ENCODE data around the gene DEAF1. TPM values are rescaled to one million over a fixed set of nuclear protein-coding genes. Genes with fewer than 3 reads are reported as not detected.
A peak's percentile ranks its signal among the peaks of the same experiment; 100 is the strongest.

Gene DEAF1
- total and polyA plus RNA-seq, 9 of the 15 experiments (the other 6 are each of a cell fraction or from before 2014, with no cell fraction given): 2.0 to 69.1 (median 26.8) TPM

DNA sequence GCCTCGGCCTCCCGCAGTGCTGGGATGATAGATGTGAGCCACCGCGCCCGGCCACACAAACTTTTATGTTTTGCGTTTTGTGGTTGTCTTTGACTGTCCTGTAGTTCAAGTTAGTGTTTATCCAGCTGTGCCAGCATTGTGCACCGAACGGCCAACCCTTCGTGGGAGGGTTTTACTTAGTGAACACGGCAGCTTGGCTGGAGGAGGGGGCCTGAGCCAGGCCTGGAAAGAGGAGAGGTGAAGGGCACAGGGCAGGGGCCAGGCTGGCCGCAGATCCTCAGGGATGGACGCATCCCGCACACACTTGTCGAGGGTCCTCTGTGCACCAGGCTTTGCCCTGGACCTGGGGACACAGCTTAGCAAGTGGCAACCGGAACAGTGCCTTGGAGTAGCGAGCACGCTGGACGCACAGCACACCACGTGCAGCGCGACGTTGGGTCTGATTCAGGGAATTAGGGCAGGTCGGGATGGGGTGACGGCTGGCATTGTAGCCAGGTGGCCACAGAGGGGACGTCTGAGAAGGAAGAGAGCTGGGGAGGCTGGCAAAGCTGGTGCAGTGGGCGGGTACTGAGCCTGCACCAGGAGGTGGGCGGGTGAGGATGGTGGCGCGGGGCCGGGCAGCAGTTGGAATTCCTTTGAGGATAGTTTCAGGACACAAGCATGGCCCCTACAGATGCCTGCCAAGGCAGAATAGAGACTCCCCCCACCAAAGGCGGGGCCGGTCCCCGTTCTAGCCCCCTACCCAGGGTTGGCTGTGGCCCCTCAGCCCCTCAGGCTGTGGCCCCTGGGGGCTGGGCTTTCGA, 24.4 kb upstream of the DEAF1 start:
- CTCF ChIA-PET (ENCODE audit: low intra/inter-chr PET ratio): no interaction called here
- no peaks in the 10 kb centered on the region for H3K9me1 ChIP-seq (ENCODE audit: control insufficient read depth, insufficient read depth, low read length)
- H3K27ac ChIP-seq (ENCODE audit: extremely low read depth, low read depth, low read length): no peak overlapping the region
- H3K27me3 ChIP-seq (ENCODE audit: control insufficient read depth in 2 of 2, insufficient read depth in 2 of 2, low read length in 2 of 2): no peaks in the 10 kb centered on the region; a peak in 1 of 5 replicates
- FAIRE-seq (no peak), DNase-seq (ENCODE audit: extremely low read depth in 1 of 4, low spot score in 3 of 4) (no peak), ATAC-seq (no peak)
- H3K4me1 ChIP-seq (replicated peaks in 1 of 2; ENCODE audit: control insufficient read depth in 2 of 2, insufficient read depth in 2 of 2, low read length in 2 of 2): peaks cover under 1 to 47% of the 10 kb centered on the region in 2 experiments
- intact Hi-C loops (cut with micrococcal nuclease) (no loop called here), in situ Hi-C loops (cut with MboI) (no loop called here)
- TF ChIP-seq, protein P1, sequence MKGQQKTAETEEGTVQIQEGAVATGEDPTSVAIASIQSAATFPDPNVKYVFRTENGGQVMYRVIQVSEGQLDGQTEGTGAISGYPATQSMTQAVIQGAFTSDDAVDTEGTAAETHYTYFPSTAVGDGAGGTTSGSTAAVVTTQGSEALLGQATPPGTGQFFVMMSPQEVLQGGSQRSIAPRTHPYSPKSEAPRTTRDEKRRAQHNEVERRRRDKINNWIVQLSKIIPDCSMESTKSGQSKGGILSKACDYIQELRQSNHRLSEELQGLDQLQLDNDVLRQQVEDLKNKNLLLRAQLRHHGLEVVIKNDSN (CRISPR knock-in tag; IDR thresholded peaks at IDR 0.05): peak; percentile 42; the same call in 1 of the 2 replicates
- no peak for TF ChIP-seq RUNX1 (IDR thresholded peaks at IDR 0.05; ENCODE audit: low read depth)
- no peak for TF ChIP-seq FOSL1 (tag; conservative IDR thresholded peaks at IDR 0.05)
- TF ChIP-seq L3MBTL2 (IDR thresholded peaks at IDR 0.05): no peak
- TF ChIP-seq, protein P2, sequence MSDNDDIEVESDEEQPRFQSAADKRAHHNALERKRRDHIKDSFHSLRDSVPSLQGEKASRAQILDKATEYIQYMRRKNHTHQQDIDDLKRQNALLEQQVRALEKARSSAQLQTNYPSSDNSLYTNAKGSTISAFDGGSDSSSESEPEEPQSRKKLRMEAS (CRISPR knock-in tag; IDR thresholded peaks at IDR 0.05): peak; percentile 57
- TF ChIP-seq ZNF253 (CRISPR knock-in tag; conservative IDR thresholded peaks at IDR 0.05): no peak
- H4K20me1 ChIP-seq (replicated peaks; ENCODE audit: control insufficient read depth, insufficient read depth, low read length): no peaks in the 10 kb centered on the region; the same call in 1 of the 2 replicates
- H3K36me3 ChIP-seq (ENCODE audit: control insufficient read depth, insufficient read depth, low read length): no peaks in the 10 kb centered on the region
- WGBS (ENCODE audit: insufficient coverage, low coverage, missing lambda C conversion rate): 45% methylated on average over 29 of the region's 34 CpGs
- H3K79me2 ChIP-seq (ENCODE audit: control insufficient read depth, insufficient read depth, low read length): no peaks in the 10 kb centered on the region
- H3K4me2 ChIP-seq (ENCODE audit: insufficient read depth, low read length): no peak overlapping the region
- H3K9me3 ChIP-seq (replicated peaks; ENCODE audit: control insufficient read depth, insufficient read depth, low read depth, low read length): no peaks in the 10 kb centered on the region
- POLR2A ChIA-PET: no interaction called here
- no peak overlapping the region for H3K4me3 ChIP-seq
- 0 out of 4 replicates have a peak overlapping the region, but pooled peaks of 1 of the 2 experiments have one; percentile 17 for H3K9ac ChIP-seq (ENCODE audit: insufficient read depth in 1 of 2, low read depth in 2 of 2, low read length in 2 of 2)
- no peak overlapping the region for H2AFZ ChIP-seq (ENCODE audit: low read depth, low read length)
- no TSS peak for BruUV-seq (replicated peaks)
